Mesendoderm (in vitro differentiated cells): ENCODE results near the gene MTHFD2.

Experiments used
- DNase-seq: peaks from one replicate; pipeline ENCODE4 v3.0.0; 2013
- H2AK5ac ChIP-seq: 2 replicates; pipeline ENCODE4 v1.6.1; 2013; ENCODE audit warnings: low read length, inconsistent platforms
- H2BK120ac ChIP-seq: 2 replicates; pipeline ENCODE4 v1.6.1; 2013; ENCODE audit warnings: low read depth, mild to moderate bottlenecking, low read length, moderate library complexity, mixed read lengths
- H2BK15ac ChIP-seq: replicated peaks from 2 replicates; pipeline ENCODE4 v1.6.1; 2013; ENCODE audit warnings: low read depth, mild to moderate bottlenecking, moderate library complexity
- H2BK5ac ChIP-seq: 2 replicates; pipeline ENCODE4 v1.6.1; 2013; ENCODE audit warnings: low read length, inconsistent platforms
- H3K18ac ChIP-seq: 2 replicates; pipeline ENCODE4 v1.6.1; 2013; ENCODE audit warnings: mild to moderate bottlenecking, low read length, mixed read lengths
- H3K23ac ChIP-seq: one replicate; pipeline ENCODE4 v1.6.1; 2013; ENCODE audit warnings: low read length
- H3K27ac ChIP-seq: 2 replicates; pipeline ENCODE4 v1.5.1; 2013; ENCODE audit warnings: low read depth, mild to moderate bottlenecking, inconsistent platforms, low read length, moderate library complexity
- H3K27me3 ChIP-seq: 2 replicates; pipeline ENCODE4 v1.6.1; 2013; ENCODE audit warnings: low read length, control low read depth, mild to moderate bottlenecking, inconsistent platforms; ENCODE audit not compliant: insufficient read depth, poor library complexity
- H3K36me3 ChIP-seq: 2 replicates; pipeline ENCODE4 v1.6.1; 2013; ENCODE audit warnings: low read length, inconsistent platforms; ENCODE audit not compliant: control insufficient read depth, insufficient read depth
- H3K4ac ChIP-seq: one replicate; pipeline ENCODE4 v1.6.1; 2013; ENCODE audit warnings: low read depth, mild to moderate bottlenecking, low read length, moderate library complexity
- H3K4me1 ChIP-seq: 2 replicates; pipeline ENCODE4 v1.6.1; 2013; ENCODE audit warnings: low read depth, low read length, inconsistent platforms; ENCODE audit not compliant: control insufficient read depth
- H3K4me2 ChIP-seq: 2 replicates; pipeline ENCODE4 v1.6.1; 2013; ENCODE audit warnings: low read length
- H3K4me3 ChIP-seq: 2 replicates; pipeline ENCODE4 v1.5.1; 2013; ENCODE audit warnings: mild to moderate bottlenecking, low read length
- H3K56ac ChIP-seq: one replicate; pipeline ENCODE4 v1.6.1; 2013; ENCODE audit warnings: low read length
- H3K79me1 ChIP-seq: 2 replicates; pipeline ENCODE4 v1.6.1; 2013; ENCODE audit warnings: low read length, inconsistent platforms
- H3K79me2 ChIP-seq: 2 replicates; pipeline ENCODE4 v1.6.1; 2013; ENCODE audit warnings: mild to moderate bottlenecking, low read length; ENCODE audit not compliant: control insufficient read depth, insufficient read depth
- H3K9ac ChIP-seq: 2 replicates; pipeline ENCODE4 v1.6.1; 2013; ENCODE audit warnings: low read length, inconsistent platforms
- H4K5ac ChIP-seq: one replicate; pipeline ENCODE4 v1.6.1; 2013; ENCODE audit warnings: low read length
- H4K8ac ChIP-seq: one replicate; pipeline ENCODE4 v1.6.1; 2013; ENCODE audit warnings: low read depth, mild to moderate bottlenecking, control low read depth, low read length, moderate library complexity
- WGBS: extraction: QIAGEN DNeasy Blood & Tissue Kit; methylation state at CpG from one replicate; pipeline ENCODE4 v1.1.7; 2013; ENCODE audit warnings: low lambda C conversion rate, missing lambda C conversion rate; ENCODE audit not compliant: insufficient coverage; ENCODE audit errors: extremely low coverage; 5-methylcytosine and 5-hydroxymethylcytosine counted together

Gene MTHFD2

GRCh38 chr2:74246496-74247195 is 48.2 kb downstream of the MTHFD2 start:
- Histone ChIP-seq H3K79me2 (no peaks in the 10 kb centered on the region), H3K27ac (no peak overlapping the region), H3K23ac (no peak overlapping the region), H3K18ac (no peak overlapping the region), H4K5ac (no peak overlapping the region), H3K4me2 (no peak overlapping the region), H3K27me3 (no peaks in the 10 kb centered on the region), H4K8ac (no peak overlapping the region), H3K4ac (no peak overlapping the region), H2AK5ac (no peak overlapping the region), H3K36me3 (no peaks in the 10 kb centered on the region), H2BK15ac (no peak overlapping the region), H3K56ac (no peak overlapping the region), H3K9ac (no peak overlapping the region), H2BK120ac (no peak overlapping the region), H3K4me1 (no peaks in the 10 kb centered on the region), H2BK5ac (no peak overlapping the region), H3K79me1 (no peaks in the 10 kb centered on the region), H3K4me3 (no peak overlapping the region)
- DNase-seq = no peak
- no CpG with 5 or more reads among the region's 14 CpGs for WGBS

- no peak for DNase-seq
Observed at GRCh38 chr2:74249406-74250122, 51.1 kb downstream of the MTHFD2 start.

GRCh38 chr2:74250189-74250631 is 51.8 kb downstream of the MTHFD2 start:
- H3K23ac ChIP-seq = no peak overlapping the region
- no peaks in the 10 kb centered on the region for H3K36me3 ChIP-seq
- H2BK120ac ChIP-seq = no peak overlapping the region
- H3K27me3 ChIP-seq = no peaks in the 10 kb centered on the region
- H2BK15ac ChIP-seq = no peak overlapping the region
- H4K8ac ChIP-seq = no peak overlapping the region
- no peak overlapping the region for H3K9ac ChIP-seq
- H3K56ac ChIP-seq = no peak overlapping the region
- no peak overlapping the region for H3K4me2 ChIP-seq
- H3K27ac ChIP-seq = no peak overlapping the region
- H3K4me3 ChIP-seq = no peak overlapping the region
- WGBS = no CpG with 5 or more reads among the region's 10 CpGs
- no peak overlapping the region for H4K5ac ChIP-seq
- peak; percentile 52 for DNase-seq
- H3K79me1 ChIP-seq = no peaks in the 10 kb centered on the region
- no peaks in the 10 kb centered on the region for H3K4me1 ChIP-seq
- H3K4ac ChIP-seq = no peak overlapping the region
- no peak overlapping the region for H2AK5ac ChIP-seq
- no peak overlapping the region for H3K18ac ChIP-seq
- no peak overlapping the region for H2BK5ac ChIP-seq
- no peaks in the 10 kb centered on the region for H3K79me2 ChIP-seq

More at GRCh38 chr2:74249406-74250122, 51.1 kb downstream of the MTHFD2 start:
- Histone ChIP-seq H3K9ac (no peak overlapping the region), H4K5ac (no peak overlapping the region), H3K23ac (no peak overlapping the region), H4K8ac (no peak overlapping the region), H3K27ac (no peak overlapping the region), H3K56ac (no peak overlapping the region), H2AK5ac (no peak overlapping the region), H2BK15ac (no peak overlapping the region), H3K4me3 (no peak overlapping the region), H3K4ac (no peak overlapping the region), H3K79me2 (no peaks in the 10 kb centered on the region), H2BK120ac (no peak overlapping the region), H3K4me2 (no peak overlapping the region), H3K4me1 (no peaks in the 10 kb centered on the region), H2BK5ac (no peak overlapping the region), H3K27me3 (no peaks in the 10 kb centered on the region), H3K18ac (no peak overlapping the region), H3K79me1 (no peaks in the 10 kb centered on the region), H3K36me3 (no peaks in the 10 kb centered on the region)
- WGBS = no CpG with 5 or more reads among the region's 6 CpGs

- H4K8ac ChIP-seq = no peak overlapping the region
- H3K18ac ChIP-seq = no peak overlapping the region
- H3K23ac ChIP-seq = no peak overlapping the region
Observed at GRCh38 chr2:74252036-74252435, 53.6 kb downstream of the MTHFD2 start.

GRCh38 chr2:74252862-74253261 is 54.4 kb downstream of the MTHFD2 start:
- H2BK15ac ChIP-seq = no peak overlapping the region
- no peak overlapping the region for H2BK5ac ChIP-seq
- H3K18ac ChIP-seq = no peak overlapping the region
- no peak overlapping the region for H3K4ac ChIP-seq
- WGBS = no CpG with 5 or more reads among the region's 9 CpGs
- H3K4me1 ChIP-seq = no peaks in the 10 kb centered on the region
- H3K56ac ChIP-seq = no peak overlapping the region
- H3K4me2 ChIP-seq = no peak overlapping the region
- no peak overlapping the region for H3K4me3 ChIP-seq
- H4K5ac ChIP-seq = no peak overlapping the region
- H3K79me2 ChIP-seq = no peaks in the 10 kb centered on the region
- no peak overlapping the region for H2BK120ac ChIP-seq
- no peak for DNase-seq
- no peak overlapping the region for H3K23ac ChIP-seq
- no peak overlapping the region for H2AK5ac ChIP-seq
- no peak overlapping the region for H3K9ac ChIP-seq
- no peak overlapping the region for H3K27ac ChIP-seq
- no peaks in the 10 kb centered on the region for H3K27me3 ChIP-seq
- no peaks in the 10 kb centered on the region for H3K36me3 ChIP-seq
- H4K8ac ChIP-seq = no peak overlapping the region
- H3K79me1 ChIP-seq = no peaks in the 10 kb centered on the region

More at GRCh38 chr2:74252036-74252435, 53.6 kb downstream of the MTHFD2 start:
- no peak overlapping the region for H4K5ac ChIP-seq
- H3K79me2 ChIP-seq = no peaks in the 10 kb centered on the region
- no peak overlapping the region for H3K27ac ChIP-seq
- no peaks in the 10 kb centered on the region for H3K27me3 ChIP-seq
- no peaks in the 10 kb centered on the region for H3K79me1 ChIP-seq
- no peak overlapping the region for H3K9ac ChIP-seq
- DNase-seq = no peak
- no peak overlapping the region for H2BK120ac ChIP-seq
- no peaks in the 10 kb centered on the region for H3K4me1 ChIP-seq
- no peak overlapping the region for H2BK5ac ChIP-seq
- no CpG with 5 or more reads among the region's 10 CpGs for whole genome bisulfite sequencing
- no peak overlapping the region for H2BK15ac ChIP-seq
- H2AK5ac ChIP-seq = no peak overlapping the region
- no peak overlapping the region for H3K4ac ChIP-seq
- H3K56ac ChIP-seq = no peak overlapping the region
- no peak overlapping the region for H3K4me2 ChIP-seq
- H3K36me3 ChIP-seq = no peaks in the 10 kb centered on the region
- no peak overlapping the region for H3K4me3 ChIP-seq
